ENCODE results near the gene GSTT4.
"Not testable (repeated sequence)": the region's sequence is repeated elsewhere in the genome, so short reads cannot be mapped to it uniquely, and the experiment has no call there.

GRCh38 chr22:23986538-23987178, 18.6 kb downstream of the GSTT4 start:
- not testable (repeated sequence) for TF ChIP-seq CTCF (conservative IDR thresholded peaks at IDR 0.05; ENCODE audit: low read depth, low read length); EZH2 (IDR thresholded peaks at IDR 0.05; ENCODE audit: low read length, unreplicated experiment)
